NOMO-1 treated with DMSO at 0.1 percent for 48 hours (cell line): ENCODE data around the gene PRKCB.

Experiments
- DNase-seq: peaks from one replicate; lab custom pipeline; 2025; ENCODE audit not compliant: unreplicated experiment; lab: John Stamatoyannopoulos, UW

The PRKCB gene

GRCh38 chr16:23934610-23935236 is 98.9 kb downstream of the PRKCB start:
- DNase-seq, result no peak

- no peak for DNase-seq
Observed at GRCh38 chr16:23940111-23940510, 104.3 kb downstream of the PRKCB start.

GRCh38 chr16:23941025-23941424 is 105.2 kb downstream of the PRKCB start:
- no peak for DNase-seq

- no peak for DNase-seq
Observed at GRCh38 chr16:23941963-23942564, 106.3 kb downstream of the PRKCB start.

GRCh38 chr16:23943604-23944003 is 107.8 kb downstream of the PRKCB start:
- DNase-seq, result no peak

GRCh38 chr16:23944381-23944780 is 108.6 kb downstream of the PRKCB start:
- no peak for DNase-seq

GRCh38 chr16:23945243-23945642 is 109.5 kb downstream of the PRKCB start:
- DNase-seq, result no peak

- DNase-seq, result no peak
Observed at GRCh38 chr16:23947838-23948237, 112.1 kb downstream of the PRKCB start.

- DNase-seq, result no peak
Observed at GRCh38 chr16:23948949-23949411, 113.2 kb downstream of the PRKCB start.

- peak; percentile 53 for DNase-seq
Observed at GRCh38 chr16:23949630-23950290, 114.0 kb downstream of the PRKCB start.

GRCh38 chr16:23950291-23950894 is 114.6 kb downstream of the PRKCB start:
- no peak for DNase-seq

GRCh38 chr16:23950898-23951297 is 115.1 kb downstream of the PRKCB start:
- DNase-seq, result no peak

GRCh38 chr16:23952128-23952970 is 116.6 kb downstream of the PRKCB start:
- peak; percentile 73 for DNase-seq

GRCh38 chr16:23952971-23953300 is 117.2 kb downstream of the PRKCB start:
- no peak for DNase-seq

GRCh38 chr16:23953476-23953875 is 117.7 kb downstream of the PRKCB start:
- no peak for DNase-seq

- no peak for DNase-seq
Observed at GRCh38 chr16:23955088-23955487, 119.3 kb downstream of the PRKCB start.

- DNase-seq, result no peak
Observed at GRCh38 chr16:23957287-23957686, 121.5 kb downstream of the PRKCB start.

GRCh38 chr16:23959072-23959751 is 123.4 kb downstream of the PRKCB start:
- DNase-seq, result peak; percentile 84

- no peak for DNase-seq
Observed at GRCh38 chr16:23959752-23960072, 123.9 kb downstream of the PRKCB start.

GRCh38 chr16:23960081-23960885 is 124.5 kb downstream of the PRKCB start:
- no peak for DNase-seq
